HG02943 (cell line): ENCODE data around the gene SOX6.
"Not testable (repeated sequence)": the region's sequence is repeated elsewhere in the genome, so short reads cannot be mapped to it uniquely, and the experiment has no call there.

Experiments
- ATAC-seq: cut with Tn5 transposase; IDR thresholded peaks from one replicate; pipeline ENCODE4 v1.9.1; 2021; ENCODE audit warnings: mild to moderate bottlenecking, low read depth, moderate library complexity; ENCODE audit not compliant: unreplicated experiment

Gene SOX6

GRCh38 chr11:16158426-16158994, 197.8 kb downstream of the SOX6 start:
- ATAC-seq = no peak

GRCh38 chr11:16157327-16157726, 199.0 kb downstream of the SOX6 start:
- ATAC-seq = no peak

GRCh38 chr11:16155448-16155847, 200.9 kb downstream of the SOX6 start:
- no peak for ATAC-seq

- no peak for ATAC-seq
These were observed 201.5 kb downstream of the SOX6 start for GRCh38 chr11:16154715-16155396.

- no peak for ATAC-seq
These were observed 202.4 kb downstream of the SOX6 start for GRCh38 chr11:16153951-16154350.

GRCh38 chr11:16151138-16151537, 205.2 kb downstream of the SOX6 start:
- ATAC-seq = no peak

- ATAC-seq = no peak
These were observed 206.9 kb downstream of the SOX6 start for GRCh38 chr11:16149476-16149875.

- ATAC-seq = no peak
These were observed 207.9 kb downstream of the SOX6 start for GRCh38 chr11:16148301-16148931.

GRCh38 chr11:16146980-16147379, 209.4 kb downstream of the SOX6 start:
- ATAC-seq = not testable (repeated sequence)

- ATAC-seq = not testable (repeated sequence)
These were observed 214.7 kb downstream of the SOX6 start for GRCh38 chr11:16141614-16142013.

GRCh38 chr11:16141162-16141561, 215.2 kb downstream of the SOX6 start:
- not testable (repeated sequence) for ATAC-seq

GRCh38 chr11:16136792-16137390, 219.5 kb downstream of the SOX6 start:
- no peak for ATAC-seq

GRCh38 chr11:16133867-16134266, 222.5 kb downstream of the SOX6 start:
- ATAC-seq = no peak

- no peak for ATAC-seq
These were observed 228.6 kb downstream of the SOX6 start for GRCh38 chr11:16127732-16128131.

- ATAC-seq = no peak
These were observed 230.0 kb downstream of the SOX6 start for GRCh38 chr11:16126362-16126761.

GRCh38 chr11:16125796-16126195, 230.6 kb downstream of the SOX6 start:
- no peak for ATAC-seq

- no peak for ATAC-seq
These were observed 232.0 kb downstream of the SOX6 start for GRCh38 chr11:16124390-16124789.

GRCh38 chr11:16121853-16122252, 234.5 kb downstream of the SOX6 start:
- no peak for ATAC-seq

- no peak for ATAC-seq
These were observed 236.3 kb downstream of the SOX6 start for GRCh38 chr11:16120008-16120407.

- ATAC-seq = no peak
These were observed 238.2 kb downstream of the SOX6 start for GRCh38 chr11:16117989-16118756.
